ENCODE data around the gene GPD2. TPM values are rescaled to one million over a fixed set of nuclear protein-coding genes. Genes with fewer than 3 reads are reported as not detected.

Gene GPD2
- total and polyA plus RNA-seq, 10 of the 15 experiments (the other 5 are each of a cell fraction or from before 2014, with no cell fraction given) = 10.0 to 73.5 (median 43.4) TPM

GRCh38 chr2:156399950-156400705, 36.1 kb upstream of the GPD2 start (continued):
- TF ChIP-seq IRF4 (IDR thresholded peaks at IDR 0.05; ENCODE audit: low read depth, low read length) (peak; percentile 45; the same call in 1 of the 2 replicates), CEBPB (IDR thresholded peaks at IDR 0.05; ENCODE audit: borderline replicate concordance in 1 of 2, low read depth in 2 of 2, low read length in 2 of 2) (no peak), ZNF592 (IDR thresholded peaks at IDR 0.05) (no peak), CREB1 (IDR thresholded peaks at IDR 0.05; ENCODE audit: low read depth) (no peak), HDAC6 (IDR thresholded peaks at IDR 0.05; ENCODE audit: unreplicated experiment) (no peak), MYB (IDR thresholded peaks at IDR 0.05; ENCODE audit: borderline replicate concordance, low read depth, low read length) (no peak), GATAD2B (conservative IDR thresholded peaks at IDR 0.05; ENCODE audit: low read depth) (peak; percentile 39; the same call in 1 of the 2 replicates)

Data from GM12878 (cell line).